HG03103 (cell line): Measurements from ENCODE around the gene FCER2.
"Not testable (repeated sequence)": the region's sequence is repeated elsewhere in the genome, so short reads cannot be mapped to it uniquely, and the experiment has no call there.

Experiments used
- ATAC-seq: cut with Tn5 transposase; IDR thresholded peaks from one replicate; pipeline ENCODE4 v1.9.1; 2021; ENCODE audit warnings: low read depth; ENCODE audit not compliant: unreplicated experiment

FCER2 gene, protein sequence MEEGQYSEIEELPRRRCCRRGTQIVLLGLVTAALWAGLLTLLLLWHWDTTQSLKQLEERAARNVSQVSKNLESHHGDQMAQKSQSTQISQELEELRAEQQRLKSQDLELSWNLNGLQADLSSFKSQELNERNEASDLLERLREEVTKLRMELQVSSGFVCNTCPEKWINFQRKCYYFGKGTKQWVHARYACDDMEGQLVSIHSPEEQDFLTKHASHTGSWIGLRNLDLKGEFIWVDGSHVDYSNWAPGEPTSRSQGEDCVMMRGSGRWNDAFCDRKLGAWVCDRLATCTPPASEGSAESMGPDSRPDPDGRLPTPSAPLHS

DNA sequence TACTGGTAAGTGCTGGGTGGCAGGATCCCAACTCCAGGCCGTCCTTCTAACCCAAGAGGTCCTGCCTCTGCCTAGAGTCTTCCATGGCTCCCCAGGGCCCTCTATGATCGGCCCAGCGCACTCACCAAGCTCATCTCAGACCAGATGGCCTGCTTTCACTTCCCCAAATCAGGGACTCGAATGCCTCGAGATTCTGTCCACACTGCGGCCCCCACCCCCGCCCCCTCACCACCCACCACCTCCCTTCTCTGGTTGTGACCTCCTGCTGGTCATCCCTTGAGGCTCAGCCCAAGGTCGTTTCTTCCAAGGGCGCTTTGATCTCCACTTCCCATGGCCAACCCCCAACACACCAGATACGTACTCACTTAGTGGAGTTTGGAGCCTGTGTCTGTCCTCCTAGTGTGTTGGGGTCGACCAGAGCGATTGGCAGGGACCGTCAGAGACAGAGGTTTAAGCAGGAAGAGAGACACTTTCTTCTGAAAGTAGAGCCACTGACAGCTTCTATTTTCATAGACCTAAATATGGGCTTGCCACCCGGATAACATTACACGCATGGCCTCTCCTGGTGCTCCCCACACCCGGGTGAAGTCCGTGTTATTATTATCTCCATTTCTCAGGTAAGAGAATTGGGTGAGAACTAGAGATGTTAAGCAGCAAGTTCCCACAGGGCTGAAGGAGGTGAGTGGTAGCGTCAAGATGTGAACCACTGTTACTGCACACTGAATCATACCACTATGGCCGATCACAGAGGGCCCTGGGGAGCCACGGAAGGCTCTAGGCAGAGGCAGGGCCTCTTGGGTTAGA is at the start of gene FCER2:
TSS of gene FCER2 (minus strand) at position 478 of the 804 bp plus-strand sequence. CDS start 2,371 bp downstream, outside the sequence.
- peak; percentile 40 for ATAC-seq

DNA sequence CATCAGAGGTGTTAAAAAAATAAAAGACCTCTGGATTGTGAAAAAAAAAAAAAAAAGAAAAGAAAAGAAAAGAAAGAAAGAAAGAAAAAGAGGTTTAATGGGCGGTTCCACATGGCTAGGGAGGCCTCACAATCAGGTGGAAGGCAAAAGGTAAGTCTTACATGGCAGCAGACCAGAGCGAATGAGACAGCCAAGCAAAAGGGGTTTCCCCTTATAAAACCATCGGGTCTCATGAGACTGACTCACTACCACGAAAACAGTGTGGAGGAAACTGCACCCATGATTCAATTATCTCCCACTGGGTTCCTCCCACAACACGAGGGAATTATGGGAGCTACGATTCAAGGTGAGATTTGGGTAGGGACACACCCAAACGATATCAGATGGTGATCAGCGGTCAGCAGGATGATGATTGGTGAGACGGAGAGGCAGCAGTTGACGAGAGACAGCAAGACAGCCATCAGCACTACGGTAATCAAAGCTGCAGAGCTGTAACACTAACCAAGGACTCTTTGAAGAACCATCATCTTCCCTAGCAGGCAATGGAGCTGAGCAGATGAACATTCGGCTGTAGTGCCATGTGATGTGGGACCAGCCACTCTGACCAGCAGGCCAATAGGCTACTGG is 49.3 kb upstream of the FCER2 start:
- no peak for ATAC-seq

DNA sequence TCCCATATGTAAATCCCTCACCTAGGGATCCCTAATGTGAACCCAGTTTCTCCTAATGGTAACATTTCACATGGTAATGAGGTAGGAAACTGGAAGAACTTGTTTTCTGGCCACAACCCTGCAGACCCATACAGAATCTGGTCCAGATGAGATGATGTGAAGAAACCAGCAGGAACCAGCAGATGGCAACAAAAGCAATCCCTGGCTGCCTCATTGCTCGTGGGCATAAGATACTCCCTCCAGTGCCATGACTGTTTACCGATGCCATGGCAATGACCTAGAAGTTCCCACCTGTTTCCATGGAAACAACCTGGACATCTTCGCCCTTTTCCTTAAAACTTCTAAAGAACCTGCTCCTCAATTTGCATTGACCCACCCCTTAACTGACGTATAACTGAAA is 46.8 kb upstream of the FCER2 start:
- ATAC-seq, result no peak

DNA sequence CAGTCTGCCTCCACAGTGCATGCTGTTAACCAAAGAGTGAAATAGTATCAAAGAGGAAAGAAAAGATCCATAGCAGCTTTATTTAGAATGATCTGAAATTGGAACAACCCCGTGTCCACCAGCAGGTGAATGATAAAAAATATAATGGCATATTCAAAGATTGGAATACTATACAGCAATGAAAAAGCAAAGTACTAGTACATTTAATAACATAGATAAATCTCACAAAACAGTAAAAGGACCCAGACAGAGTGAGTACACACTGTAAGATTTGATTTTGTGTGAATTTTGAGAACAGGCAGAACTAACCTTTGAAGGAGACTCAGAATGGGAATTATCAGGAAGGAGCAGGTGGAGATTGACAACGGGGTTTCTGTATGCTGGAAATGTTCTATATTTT is 46.2 kb upstream of the FCER2 start:
- ATAC-seq, result no peak

DNA sequence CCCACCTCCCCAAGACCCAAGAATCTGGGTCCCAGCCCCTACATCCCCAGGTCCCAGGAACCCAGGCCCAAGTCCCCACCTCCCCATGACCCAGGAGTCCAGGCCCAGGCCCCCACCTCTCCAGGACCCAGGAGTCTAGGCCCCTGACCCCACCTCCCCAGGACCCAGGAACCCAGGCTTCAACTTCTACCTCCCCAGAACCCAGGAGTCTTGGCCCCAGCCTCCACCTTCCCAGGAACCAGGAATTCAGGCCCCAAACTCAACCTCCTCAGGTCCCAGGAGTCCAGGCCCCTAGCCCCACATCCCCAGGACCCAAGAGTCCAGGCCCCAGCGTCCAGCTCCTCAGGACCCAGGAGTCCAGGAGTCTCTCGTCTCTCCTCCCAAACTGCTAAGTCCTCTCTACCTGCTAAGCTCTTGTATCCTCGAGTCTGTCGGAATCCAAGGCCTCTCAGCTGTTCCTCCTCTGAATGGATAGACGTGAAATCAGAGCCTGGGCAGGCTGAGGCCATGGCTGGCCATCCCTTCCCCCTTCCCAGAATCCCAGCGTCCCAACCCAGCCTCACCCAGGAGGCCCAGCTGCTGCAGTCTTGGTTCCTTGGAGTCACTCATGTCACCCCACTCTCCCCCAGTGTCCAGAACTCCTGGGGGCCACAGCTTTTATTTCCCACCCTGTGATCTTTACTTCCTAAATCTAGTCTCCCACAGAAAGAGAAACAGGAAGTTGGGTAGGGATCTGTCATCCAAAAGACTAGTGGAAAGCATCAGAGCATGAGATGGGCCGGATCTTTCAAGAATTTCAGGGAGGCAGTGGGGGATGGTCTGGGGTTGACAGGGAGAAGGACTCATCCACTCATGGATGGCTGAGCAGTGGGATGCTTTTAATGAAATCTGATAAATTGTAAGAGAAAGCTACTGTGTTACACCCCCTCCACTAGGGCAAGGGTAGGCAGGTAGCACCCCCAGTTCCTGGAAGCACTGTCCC is 45.3 kb upstream of the FCER2 start, which contains the start of gene CD209:
TSS of gene CD209 (minus strand) at position 632 of the 982 bp plus-strand sequence. CDS start at position 609, 23 bp downstream.
- no peak for ATAC-seq

DNA sequence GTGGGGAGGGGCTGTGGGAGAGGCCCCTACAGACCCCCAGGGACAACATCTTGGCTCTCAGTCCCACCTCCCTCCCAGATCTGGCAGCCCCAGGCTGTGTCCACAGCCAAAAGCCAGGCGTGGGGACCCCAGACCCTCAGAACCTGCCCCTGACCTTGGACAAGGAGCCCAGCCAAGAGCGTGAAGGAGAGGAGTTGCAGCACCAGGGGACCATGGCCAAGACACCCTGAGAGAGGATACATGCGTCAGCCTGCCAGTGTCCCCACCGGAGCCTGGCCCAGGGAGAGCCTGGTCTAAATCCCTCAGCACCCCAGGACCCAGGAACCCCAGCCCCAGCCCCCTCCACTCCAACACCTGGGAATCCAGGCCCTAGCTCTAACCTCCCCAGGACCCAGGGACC is 44.4 kb upstream of the FCER2 start:
- not testable (repeated sequence) for ATAC-seq

DNA sequence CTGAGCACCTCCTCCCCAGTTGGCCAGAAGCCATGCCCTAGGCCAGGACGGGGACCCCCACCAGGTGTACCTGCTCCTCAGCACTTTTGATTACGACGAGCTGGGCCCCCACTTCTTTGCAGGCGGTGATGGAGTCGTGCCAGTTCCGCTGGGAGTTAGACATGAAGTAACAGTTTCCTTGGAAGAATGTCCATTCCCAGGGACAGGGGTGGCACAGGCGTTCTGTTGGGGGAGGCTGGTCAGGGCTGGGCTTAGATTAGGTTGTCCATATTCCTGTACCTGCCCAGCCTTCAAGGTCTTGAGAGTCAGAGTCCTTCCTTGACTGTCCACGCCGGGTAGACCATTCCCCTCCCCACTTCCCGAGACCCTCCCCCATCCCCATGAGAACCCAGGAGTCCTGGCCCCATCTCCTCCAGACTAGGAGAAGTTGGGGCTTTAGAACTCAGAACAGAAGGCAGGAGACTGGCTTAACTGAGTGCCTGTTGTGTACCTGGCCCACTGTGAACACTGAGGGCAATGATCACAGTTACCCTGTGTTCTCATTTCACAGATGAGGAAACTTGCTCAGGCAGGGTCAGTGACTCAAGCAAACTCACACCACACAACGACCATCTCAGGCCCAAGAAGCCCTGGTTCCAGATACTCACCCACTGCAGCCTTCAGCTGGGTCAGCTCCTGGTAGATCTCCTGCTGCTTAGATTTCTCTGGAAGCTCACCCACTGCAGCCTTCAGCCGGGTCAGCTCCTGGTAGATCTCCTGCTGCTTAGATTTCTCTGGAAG is 43.1 kb upstream of the FCER2 start:
- no peak for ATAC-seq

DNA sequence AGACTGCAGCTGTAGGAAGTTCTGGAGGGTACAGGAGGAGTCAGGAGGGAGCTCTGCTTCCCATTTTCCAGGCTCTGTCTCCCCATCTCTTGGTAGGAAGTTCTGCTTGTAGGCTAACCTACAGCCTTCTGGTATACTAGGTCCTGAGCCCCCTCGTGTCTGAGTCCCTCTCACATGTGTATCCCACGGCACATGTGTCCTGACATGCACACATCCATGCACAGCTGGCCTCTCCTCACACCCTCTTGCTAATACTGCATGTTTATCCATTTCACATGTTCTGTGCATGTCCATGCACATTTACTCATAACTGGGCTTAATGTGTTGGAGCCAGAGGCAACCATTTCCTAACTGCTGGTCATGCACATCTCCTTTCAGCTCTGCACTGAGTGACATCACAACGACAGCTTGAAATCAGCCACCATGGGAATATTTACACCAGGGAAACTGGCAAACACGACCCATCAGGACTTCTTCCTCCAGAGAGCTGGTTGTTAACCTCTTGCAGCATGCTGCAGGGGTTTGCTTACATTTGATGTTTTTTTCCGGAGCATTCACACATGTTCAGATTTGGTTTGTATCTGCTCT is 42.4 kb upstream of the FCER2 start:
- no peak for ATAC-seq

DNA sequence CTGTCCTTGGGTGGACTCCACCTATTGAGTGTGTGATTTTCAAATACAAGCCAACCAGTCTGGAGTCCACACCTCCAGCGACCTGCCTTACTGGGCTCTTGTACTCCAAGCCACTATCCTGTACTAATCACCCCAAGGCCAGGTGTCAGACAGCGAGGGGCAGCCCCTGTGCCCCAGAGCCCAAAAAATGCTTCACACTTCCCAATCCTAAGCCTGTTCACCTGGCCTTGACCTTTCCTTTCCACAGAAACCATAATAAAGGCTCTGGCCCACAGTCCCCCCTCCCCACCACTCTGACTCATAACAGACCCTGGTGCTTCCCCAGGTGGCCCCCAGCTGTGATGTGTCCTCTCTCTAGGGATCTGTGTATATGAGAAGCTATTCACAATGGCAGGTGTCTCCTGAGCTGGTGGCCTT is 41.5 kb upstream of the FCER2 start:
- ATAC-seq, result no peak

DNA sequence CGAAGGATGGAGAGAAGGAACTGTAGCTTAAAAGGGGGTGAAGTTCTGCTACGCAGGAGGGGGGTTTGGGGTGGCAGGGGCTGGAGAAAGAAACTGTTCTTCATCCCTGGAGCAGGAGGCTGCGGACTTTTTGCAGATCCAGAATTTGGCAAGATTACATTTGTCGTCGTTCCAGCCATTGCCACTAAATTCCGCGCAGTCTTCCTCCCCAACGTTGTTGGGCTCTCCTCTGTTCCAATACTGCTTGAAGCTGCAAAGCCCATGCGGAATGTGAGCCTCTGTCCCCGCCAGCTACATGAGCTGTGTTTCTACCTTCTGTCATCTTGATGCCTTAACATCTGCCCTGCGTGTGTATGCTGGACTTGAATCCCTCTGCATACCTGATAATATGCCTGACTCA is 41.1 kb upstream of the FCER2 start:
- ATAC-seq, result no peak

DNA sequence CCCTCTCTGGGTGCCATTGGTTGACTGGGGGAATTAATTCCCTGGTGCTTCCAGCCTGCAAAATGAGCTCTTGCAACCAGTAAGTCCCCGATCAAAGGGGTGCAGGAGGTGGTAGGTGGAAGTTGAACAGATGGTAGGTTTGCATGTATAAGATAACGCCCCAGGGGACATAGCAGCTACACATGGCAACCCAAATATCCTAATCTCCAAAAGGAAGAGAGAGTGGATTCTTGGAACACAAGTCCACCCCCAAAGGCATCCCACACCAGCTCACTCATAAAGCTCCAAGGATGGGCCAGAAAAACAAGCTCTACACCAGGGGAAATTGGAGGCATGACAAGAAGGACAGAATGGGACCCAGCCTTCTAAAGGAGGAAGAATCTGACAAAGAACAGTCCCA is 40.6 kb upstream of the FCER2 start:
- ATAC-seq, result no peak

DNA sequence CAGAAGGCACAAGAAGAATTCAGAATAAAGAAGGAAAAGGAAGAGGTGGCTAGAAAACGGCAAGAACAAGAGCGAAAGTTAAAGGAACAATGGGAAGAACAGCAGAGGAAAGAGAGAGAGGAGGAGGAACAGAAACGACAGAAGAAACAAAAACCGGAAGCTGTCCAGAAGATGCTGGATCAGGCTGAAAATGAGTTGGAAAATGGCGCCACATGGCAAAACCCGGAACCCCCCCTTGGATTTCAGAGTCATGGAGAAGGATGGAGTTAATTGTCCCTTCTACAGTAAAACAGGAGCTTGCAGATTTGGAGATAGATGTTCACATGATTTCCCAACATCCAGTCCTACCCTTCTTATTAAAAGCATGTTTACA is 38.7 kb upstream of the FCER2 start:
- no peak for ATAC-seq

DNA sequence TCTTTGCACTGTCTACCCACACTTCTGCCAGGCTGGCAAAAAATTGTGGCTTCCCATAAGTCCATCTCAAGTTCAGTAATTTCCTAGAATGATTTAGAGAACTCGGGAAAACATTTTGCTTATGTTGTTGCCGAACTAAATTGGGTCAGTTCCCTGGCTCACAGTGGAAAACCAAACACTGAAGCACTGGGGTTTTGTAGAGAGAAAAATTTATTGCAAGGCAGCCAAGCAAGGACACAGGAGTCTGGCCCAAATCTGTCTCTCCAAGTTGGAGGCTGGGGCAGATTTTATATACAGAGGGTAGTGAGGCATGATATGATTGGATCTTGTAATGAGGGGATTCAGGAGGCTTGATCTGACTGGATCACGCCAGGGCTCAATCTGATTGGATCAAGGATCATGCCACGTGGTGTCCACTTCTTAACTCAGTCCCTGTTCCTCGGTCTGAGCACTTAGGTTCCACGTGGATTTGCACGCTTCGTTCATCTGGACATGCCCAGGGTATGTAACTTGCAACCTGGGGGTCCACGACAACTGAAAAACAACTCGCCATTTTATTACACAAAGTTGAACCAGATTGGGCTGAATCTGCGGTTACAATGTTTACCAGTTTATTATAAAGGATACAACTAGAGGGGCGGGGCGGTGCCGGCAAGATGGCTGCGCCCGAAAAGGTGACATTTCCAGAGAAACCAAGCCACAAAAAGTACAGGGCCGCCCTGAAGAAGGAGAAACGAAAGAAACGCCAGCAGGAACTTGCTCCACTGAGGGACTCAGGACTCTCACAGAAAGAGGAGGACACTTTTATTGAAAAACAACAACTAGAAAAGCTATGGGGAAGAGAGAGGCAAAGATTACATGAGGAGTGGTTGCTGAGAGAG is 38.1 kb upstream of the FCER2 start:
- no peak for ATAC-seq

DNA sequence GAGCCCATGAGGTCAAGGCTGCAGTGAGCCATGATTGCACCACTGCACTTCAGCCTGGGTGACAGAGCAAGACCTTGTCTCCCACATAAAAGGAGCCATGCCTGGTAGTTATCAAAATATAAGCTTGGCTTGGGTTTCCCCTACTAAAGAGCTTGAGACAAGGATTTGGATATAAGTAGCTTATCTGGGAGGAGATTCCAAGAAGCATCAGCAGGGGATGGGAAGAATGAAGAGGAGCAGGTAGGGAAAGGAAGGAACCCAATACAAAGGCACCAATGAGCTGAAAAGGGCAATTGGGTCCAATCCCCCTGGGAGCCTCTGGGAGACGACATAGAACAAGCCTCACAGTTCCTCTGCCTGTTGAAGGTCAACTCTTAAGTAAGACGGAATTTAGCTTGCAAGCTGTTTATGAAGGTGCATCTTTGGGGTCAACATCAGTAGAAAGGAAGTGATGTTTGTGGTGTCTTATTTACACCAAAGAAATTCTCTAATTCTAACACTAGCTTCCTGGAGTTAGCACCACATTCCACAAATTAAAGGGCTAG is 37.4 kb upstream of the FCER2 start:
- ATAC-seq, result no peak

DNA sequence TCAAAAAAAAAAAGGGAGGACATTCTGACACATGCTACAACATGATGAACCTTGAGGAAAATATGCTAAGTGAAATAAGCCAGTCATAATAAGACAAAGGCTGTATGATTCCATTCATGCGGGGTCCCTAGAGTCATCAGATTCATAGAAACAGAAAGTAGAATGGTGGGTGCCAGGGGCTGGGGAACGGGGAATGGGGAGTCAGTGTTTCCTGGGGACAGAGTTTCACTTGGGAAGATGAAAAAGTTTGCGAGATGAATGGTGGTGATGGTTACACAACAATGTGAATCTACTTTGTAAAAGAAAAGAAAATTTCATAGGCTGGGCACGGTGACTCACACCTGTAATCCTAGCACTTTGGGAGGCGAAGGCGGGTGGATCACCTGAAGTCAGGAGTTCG is 36.1 kb upstream of the FCER2 start:
- no peak for ATAC-seq

DNA sequence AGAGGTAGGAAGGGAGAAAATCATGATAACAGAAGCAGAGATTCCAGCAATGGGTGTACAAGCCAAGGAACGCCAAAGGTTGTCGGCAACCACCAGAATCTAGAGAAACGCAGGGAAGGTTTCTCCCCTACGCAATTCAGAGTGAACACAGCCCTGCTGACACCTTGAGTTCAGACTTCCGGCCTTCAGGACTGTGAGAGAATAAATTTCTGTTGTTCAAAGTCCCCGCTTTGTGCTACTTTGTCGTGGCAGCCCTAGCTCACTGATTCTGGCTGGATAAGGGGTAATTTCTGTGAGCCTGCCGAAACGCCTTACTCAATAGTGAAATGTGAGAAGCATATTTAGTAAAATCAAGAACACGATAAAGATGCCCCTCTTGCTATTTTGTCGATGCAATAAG is 35.3 kb upstream of the FCER2 start:
- no peak for ATAC-seq

DNA sequence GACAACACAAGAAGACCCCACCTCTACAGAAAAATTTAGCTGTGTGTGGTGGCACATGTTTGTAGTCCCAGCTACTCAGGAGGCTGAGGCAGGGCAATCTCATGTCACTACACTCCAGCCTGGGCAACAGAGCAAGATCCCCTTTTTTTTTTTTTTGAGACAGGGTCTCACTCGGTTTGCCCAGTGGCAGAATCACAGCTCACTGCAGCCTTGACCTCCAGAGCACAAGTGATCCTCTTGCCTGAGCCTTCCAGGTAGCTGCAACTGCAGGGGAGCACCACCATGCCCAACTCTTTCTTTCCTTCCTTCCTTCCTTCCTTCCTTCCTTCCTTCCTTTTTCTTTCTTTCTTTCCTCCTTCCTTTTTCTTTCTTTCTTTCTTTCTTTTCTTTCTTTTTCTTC is 34.2 kb upstream of the FCER2 start:
- no peak for ATAC-seq
